Astrocyte of the spinal cord (primary cell): ENCODE results near the gene FAM170B.

ENCODE experiments used
- DNase-seq: peaks from one replicate; pipeline ENCODE4 v3.0.0; 2011; ENCODE audit warnings: low read depth, low spot score
- H3K4me3 ChIP-seq: 2 replicates; pipeline ENCODE4 v1.5.1; 2011; ENCODE audit warnings: low read depth, mild to moderate bottlenecking, low read length, moderate library complexity
- in situ Hi-C: cut with HindIII; loops from 2 replicates; pipeline ENCODE4 v1.10.0; 2017; ENCODE audit warnings: low sequenced_read_pairs
- TF ChIP-seq, protein P1 (sequence below): IDR thresholded peaks from 2 replicates; pipeline ENCODE4 v1.5.1; 2012; ENCODE audit warnings: low read depth, mild to moderate bottlenecking, low read length, inconsistent platforms

Gene FAM170B

DNA sequence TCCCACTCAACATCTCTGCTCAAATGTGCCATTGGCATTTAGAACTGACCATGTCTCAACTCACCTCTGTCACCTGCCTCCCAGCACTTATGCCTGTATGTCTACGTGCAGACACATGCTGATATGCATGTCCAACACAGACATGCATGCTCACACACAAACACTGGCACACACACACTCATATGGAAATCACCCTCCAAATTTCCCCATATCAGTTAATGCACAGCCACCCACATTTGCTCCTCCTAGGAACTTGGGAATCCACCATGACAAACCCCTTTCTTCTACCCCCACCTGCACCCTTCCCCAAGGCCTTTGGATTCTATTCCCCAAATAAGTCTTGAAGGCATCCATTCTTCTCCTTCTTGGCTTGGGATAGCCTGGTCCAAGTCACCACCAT lies 4.4 kb downstream of the FAM170B start:
- TF ChIP-seq, protein P1, sequence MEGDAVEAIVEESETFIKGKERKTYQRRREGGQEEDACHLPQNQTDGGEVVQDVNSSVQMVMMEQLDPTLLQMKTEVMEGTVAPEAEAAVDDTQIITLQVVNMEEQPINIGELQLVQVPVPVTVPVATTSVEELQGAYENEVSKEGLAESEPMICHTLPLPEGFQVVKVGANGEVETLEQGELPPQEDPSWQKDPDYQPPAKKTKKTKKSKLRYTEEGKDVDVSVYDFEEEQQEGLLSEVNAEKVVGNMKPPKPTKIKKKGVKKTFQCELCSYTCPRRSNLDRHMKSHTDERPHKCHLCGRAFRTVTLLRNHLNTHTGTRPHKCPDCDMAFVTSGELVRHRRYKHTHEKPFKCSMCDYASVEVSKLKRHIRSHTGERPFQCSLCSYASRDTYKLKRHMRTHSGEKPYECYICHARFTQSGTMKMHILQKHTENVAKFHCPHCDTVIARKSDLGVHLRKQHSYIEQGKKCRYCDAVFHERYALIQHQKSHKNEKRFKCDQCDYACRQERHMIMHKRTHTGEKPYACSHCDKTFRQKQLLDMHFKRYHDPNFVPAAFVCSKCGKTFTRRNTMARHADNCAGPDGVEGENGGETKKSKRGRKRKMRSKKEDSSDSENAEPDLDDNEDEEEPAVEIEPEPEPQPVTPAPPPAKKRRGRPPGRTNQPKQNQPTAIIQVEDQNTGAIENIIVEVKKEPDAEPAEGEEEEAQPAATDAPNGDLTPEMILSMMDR: no peak
- DNase-seq: no peak
- in situ Hi-C loops: no loop called here

GRCh38 chr10:49128854-49129253 lies 5.0 kb downstream of the FAM170B start:
- H3K4me3 ChIP-seq: no peak overlapping the region
- in situ Hi-C loops: no loop called here
- TF ChIP-seq, protein P1: no peak
- no peak for DNase-seq

More for the DNA sequence above, 4.4 kb downstream of the FAM170B start:
- H3K4me3 ChIP-seq: no peak overlapping the region

DNA sequence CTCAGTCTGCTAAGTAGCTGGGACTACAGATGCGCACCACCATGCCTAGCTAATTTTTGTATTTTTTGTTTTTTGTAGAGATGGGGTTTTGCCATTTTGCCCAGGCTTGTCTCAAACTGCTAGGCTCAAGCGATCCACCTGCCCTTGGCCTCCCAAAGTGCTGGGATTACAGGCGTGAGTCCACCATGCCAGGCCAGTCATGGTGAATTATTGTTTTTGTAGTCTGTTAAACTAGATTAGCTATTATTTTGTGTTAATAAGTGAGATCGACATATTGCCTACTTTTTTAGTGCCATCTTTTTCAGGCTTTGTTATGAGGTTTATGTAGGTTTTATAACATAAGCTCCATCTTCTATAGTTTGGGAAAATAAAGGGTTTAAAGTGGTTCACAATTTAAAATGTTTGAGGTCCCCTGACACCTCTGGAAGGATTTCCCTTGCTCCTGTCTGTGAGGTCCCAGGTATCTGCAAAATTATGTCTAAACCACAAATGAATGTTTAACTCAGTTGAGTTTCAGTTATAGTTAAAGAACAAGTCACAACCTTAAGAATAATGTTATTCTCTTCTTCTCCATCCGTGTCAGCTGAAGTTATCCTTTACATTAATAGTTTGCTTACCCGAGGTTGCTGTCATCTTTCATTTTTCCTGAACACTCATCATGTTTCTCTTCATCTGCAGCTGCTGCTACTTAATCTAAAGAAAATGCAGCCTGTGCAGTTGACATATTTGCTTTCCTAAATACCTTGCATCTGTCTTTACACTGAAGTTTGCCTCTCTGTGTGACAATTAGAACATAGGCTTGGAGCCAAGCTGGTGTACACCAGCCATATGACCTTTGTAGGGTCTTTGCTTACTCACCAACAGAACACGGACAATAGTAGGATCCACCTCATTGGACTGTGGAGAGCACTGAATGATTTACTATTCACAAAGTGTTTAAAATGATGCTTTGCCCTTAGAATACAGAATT lies 9.6 kb downstream of the FAM170B start:
- in situ Hi-C loops: no loop called here
- DNase-seq: no peak
- TF ChIP-seq, protein P1: no peak
- no peak overlapping the region for H3K4me3 ChIP-seq

- TF ChIP-seq, protein P1: no peak
- in situ Hi-C loops: no loop called here
- no peak for DNase-seq
- no peak overlapping the region for H3K4me3 ChIP-seq
Observed at GRCh38 chr10:49120911-49121310, 12.9 kb downstream of the FAM170B start.

DNA sequence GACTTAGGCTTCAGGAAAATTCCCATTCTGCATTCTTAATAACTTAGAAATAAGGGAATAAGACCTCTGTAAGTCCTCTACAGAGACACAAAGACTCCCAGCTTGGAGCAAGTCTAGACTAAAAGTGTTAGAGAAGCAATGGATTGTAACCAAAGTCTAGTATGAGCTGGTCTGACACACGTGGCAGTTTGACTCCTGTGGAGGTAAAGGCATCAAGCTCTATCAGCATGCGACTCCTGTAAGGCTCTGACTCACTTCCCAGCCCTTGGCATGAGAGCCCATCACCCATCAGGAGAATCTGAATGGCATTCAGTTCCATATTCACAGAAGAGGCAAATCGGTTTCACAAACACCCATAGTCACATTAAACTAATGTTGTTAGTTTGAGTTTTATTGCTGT lies 14.1 kb downstream of the FAM170B start:
- peak; percentile 40 for DNase-seq
- TF ChIP-seq, protein P1: no peak
- in situ Hi-C loops: no loop called here
- no peak overlapping the region for H3K4me3 ChIP-seq

- no peak overlapping the region for H3K4me3 ChIP-seq
- in situ Hi-C loops: no loop called here
- DNase-seq: no peak
- TF ChIP-seq, protein P1: no peak
Observed at GRCh38 chr10:49118430-49119074, 15.3 kb downstream of the FAM170B start.
